ENCODE data around the gene RPL10.

RPL10 gene

GRCh38 chrX:154436374-154436982, 38.3 kb downstream of the RPL10 start:
- POLR2A ChIA-PET, result no interaction called here
- no peak for TF ChIP-seq CTCF (IDR thresholded peaks at IDR 0.05; ENCODE audit: insufficient read depth, low read length, missing control alignments)
- H3K4me3 ChIP-seq (ENCODE audit: low read depth, low read length), result peak overlapping the region; percentile 68
- CTCF ChIA-PET, result no interaction called here
- DNase-seq (ENCODE audit: low read depth, low spot score), result no peak

GRCh38 chrX:154436983-154437752, 39.0 kb downstream of the RPL10 start, which contains the start of gene GDI1:
TSS of gene GDI1 (plus strand) at chrX:154437154. CDS start at chrX:154437255, 101 bp downstream.
- no peak for DNase-seq (ENCODE audit: low read depth, low spot score)
- TF ChIP-seq CTCF (IDR thresholded peaks at IDR 0.05; ENCODE audit: insufficient read depth, low read length, missing control alignments), result no peak
- peak within 1 kb of the TSS; percentile 68 for H3K4me3 ChIP-seq (ENCODE audit: low read depth, low read length)
- ChIA-PET POLR2A (no interaction called here), CTCF (no interaction called here)

- no peak for DNase-seq (ENCODE audit: low read depth, low spot score)
- TF ChIP-seq CTCF (IDR thresholded peaks at IDR 0.05; ENCODE audit: insufficient read depth, low read length, missing control alignments), result no peak
- H3K4me3 ChIP-seq (ENCODE audit: low read depth, low read length), result peak overlapping the region; percentile 68
- ChIA-PET CTCF (interaction anchor here (1.0 kb wide), 1 partner anchor 24 kb away, joined by 3 read pairs; no protein-coding TSS in a partner anchor), POLR2A (interaction anchor here (0.8 kb wide), 1 partner anchor 37 kb away, joined by 3 read pairs; no protein-coding TSS in a partner anchor)
Measured at GRCh38 chrX:154437971-154438893, 40.1 kb downstream of the RPL10 start.

- DNase-seq (ENCODE audit: low read depth, low spot score), result no peak
- POLR2A ChIA-PET, result no interaction called here
- CTCF ChIA-PET, result no interaction called here
- TF ChIP-seq CTCF (IDR thresholded peaks at IDR 0.05; ENCODE audit: insufficient read depth, low read length, missing control alignments), result no peak
- no peak overlapping the region for H3K4me3 ChIP-seq (ENCODE audit: low read depth, low read length)
Measured at GRCh38 chrX:154439841-154440240, 41.7 kb downstream of the RPL10 start.

GRCh38 chrX:154440623-154441357, 42.6 kb downstream of the RPL10 start:
- H3K4me3 ChIP-seq (ENCODE audit: low read depth, low read length), result no peak overlapping the region
- POLR2A ChIA-PET, result interaction anchor here (0.6 kb wide), 2 partner anchors 12 to 50 kb away, joined by 3 read pairs; partner anchors contain the start of gene SLC10A3
- DNase-seq (ENCODE audit: low read depth, low spot score), result no peak
- CTCF ChIA-PET, result interaction anchor here (1.2 kb wide), 1 partner anchor 87 kb away, joined by 4 read pairs; no protein-coding TSS in a partner anchor
- TF ChIP-seq CTCF (IDR thresholded peaks at IDR 0.05; ENCODE audit: insufficient read depth, low read length, missing control alignments), result no peak
